Right ventricle myocardium superior (tissue), 1 donor: ENCODE results near the gene TACSTD2. TPM values are rescaled to one million over a fixed set of nuclear protein-coding genes. Genes with fewer than 3 reads are reported as not detected.
"Not testable (repeated sequence)": the region's sequence is repeated elsewhere in the genome, so short reads cannot be mapped to it uniquely, and the experiment has no call there.

Experiments used
- ATAC-seq: fragments of 200-7000 bp; cut with Tn5 transposase; one replicate; pipeline ENCODE4 v1.9.1; 2020; ENCODE audit warnings: mild to moderate bottlenecking; ENCODE audit not compliant: poor library complexity
- DNase-seq: peaks from one replicate; pipeline ENCODE4 v3.0.0-alpha.2; 2020
- intact Hi-C: fragments of 100-400 bp; cut with DNase I; formaldehyde crosslinking; loops from one replicate; pipeline ENCODE4 v1.11.2; 2022
- total RNA-seq: library from RNA; stranded (reverse); fragmentation: NEBNext Ultra II Directional; extraction: Animal tissue kit (Norgen Biotek cat#: 25700); gene quantifications from one replicate; pipeline ENCODE4 v1.2.1, GENCODE V29; 2021
- donor health status: DM: no; HTN: yes; CAD: no; lungs with severe emphysema.

The TACSTD2 gene
- total RNA-seq, 1 donor from 2014 or later, result not detected

DNA sequence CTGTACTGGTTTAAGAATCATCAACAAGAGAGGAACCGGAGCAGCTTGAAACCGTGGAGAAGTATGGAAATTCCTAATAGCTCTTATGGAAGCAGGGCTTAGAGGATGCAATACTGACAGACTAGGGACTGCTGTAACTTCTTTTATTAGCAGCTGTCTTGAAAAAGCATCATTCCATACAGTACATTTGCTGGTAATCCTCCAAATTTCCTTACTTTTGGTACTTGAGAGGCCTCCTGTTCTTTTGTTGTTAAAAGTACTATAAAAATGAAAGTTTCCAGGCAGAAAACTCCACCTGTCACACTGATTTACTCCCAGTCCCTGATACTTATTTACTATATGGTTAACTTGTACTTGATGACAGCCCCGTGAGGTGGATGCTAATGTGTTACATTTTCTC lies 38.2 kb downstream of the TACSTD2 start:
- DNase-seq, result no peak
- ATAC-seq, result no peak
- intact Hi-C loops, result no loop called here

DNA sequence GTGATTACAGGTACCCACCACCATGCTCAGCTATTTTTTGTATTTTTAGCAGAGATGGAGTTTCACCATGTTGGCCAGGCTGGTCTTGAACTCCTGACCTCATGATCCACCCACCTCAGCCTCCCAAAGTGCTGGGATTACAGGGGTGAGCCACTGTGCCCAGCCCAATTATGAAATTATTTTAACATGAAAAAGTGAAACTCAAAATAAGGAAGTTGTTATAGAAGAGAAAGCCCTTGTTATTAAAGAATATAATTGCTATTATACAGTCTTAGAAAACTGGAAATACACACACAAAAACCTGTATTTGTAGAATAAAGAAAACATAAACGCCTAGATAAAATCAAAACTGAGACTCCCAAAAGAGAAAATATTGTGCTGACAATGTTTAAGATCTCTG lies 45.2 kb downstream of the TACSTD2 start:
- DNase-seq, ATAC-seq, intact Hi-C loops: not testable (repeated sequence)

- ATAC-seq, result no peak
- no peak for DNase-seq
- intact Hi-C loops, result no loop called here
These were observed 47.8 kb downstream of the TACSTD2 start for GRCh38 chr1:58529284-58529683.

GRCh38 chr1:58528518-58528917 lies 48.5 kb downstream of the TACSTD2 start:
- intact Hi-C loops, result no loop called here
- ATAC-seq, result peak; percentile 39
- DNase-seq, result no peak

Other genes with a start within 250 kb of the TACSTD2 start
- 32.9 TPM for gene OMA1, start 30.5 kb downstream of the TACSTD2 start, total RNA-seq
- gene MYSM1, start 122.8 kb upstream of the TACSTD2 start, total RNA-seq, result 20.3 TPM
- gene JUN, start 206.8 kb upstream of the TACSTD2 start, total RNA-seq, result 54.8 TPM